A673 (cell line): ENCODE results near the gene MAP2K6. TPM values are rescaled to one million over a fixed set of nuclear protein-coding genes. Genes with fewer than 3 reads are reported as not detected.

Experiments used
- BruUV-seq: library from RNA; stranded (reverse); fragments of 400-500 nt; replicated peaks from 2 replicates; lab custom pipeline; 2021; lab: Mats Ljungman, UMichigan
- CTCF ChIA-PET: fragments of 300-600 bp; sonication (Branson Sonifier 250); formaldehyde crosslinking; loops from one replicate; lab custom pipeline; 2022; ENCODE audit warnings: antibody characterized with exemption; lab: Charles Lee
- POLR2A ChIA-PET: fragments of 300-600 bp; sonication (Branson Sonifier 250); formaldehyde crosslinking; loops from one replicate; lab custom pipeline; 2022; ENCODE audit warnings: antibody characterized with exemption; ENCODE audit not compliant: low non-redundant PET; lab: Charles Lee
- DNase-seq: peaks from one replicate; pipeline ENCODE4 v3.0.0-alpha.2; 2015; ENCODE audit warnings: low spot score
- H3K27ac ChIP-seq: fragments of 200-600 bp; sonication (generic); 2 replicates; pipeline ENCODE4 v1.5.1; 2016; ENCODE audit warnings: mixed run types, low read depth, mild to moderate bottlenecking, mixed read lengths, antibody characterized with exemption, low read length; ENCODE audit not compliant: poor library complexity, severe bottlenecking
- H3K27me3 ChIP-seq: fragments of 200-600 bp; sonication (generic); replicated peaks from 2 replicates; pipeline ENCODE4 v1.6.1; 2017; ENCODE audit warnings: mixed run types, low read depth, mild to moderate bottlenecking, mixed read lengths, antibody characterized with exemption, low read length; ENCODE audit not compliant: insufficient read depth, poor library complexity
- H3K36me3 ChIP-seq: fragments of 200-600 bp; sonication (generic); 2 replicates; pipeline ENCODE4 v1.6.1; 2016; ENCODE audit warnings: mixed run types, mild to moderate bottlenecking, mixed read lengths, antibody characterized with exemption, low read length; ENCODE audit not compliant: insufficient read depth, poor library complexity, severe bottlenecking
- H3K4me1 ChIP-seq: fragments of 200-600 bp; sonication (generic); 2 replicates; pipeline ENCODE4 v1.6.1; 2017; ENCODE audit warnings: mixed run types, mild to moderate bottlenecking, mixed read lengths, antibody characterized with exemption, low read length; ENCODE audit not compliant: insufficient read depth, poor library complexity, severe bottlenecking
- H3K4me3 ChIP-seq: fragments of 200-600 bp; sonication (generic); 2 replicates; pipeline ENCODE4 v1.5.1; 2016; ENCODE audit warnings: low read depth, mixed run types, mild to moderate bottlenecking, mixed read lengths, low read length; ENCODE audit not compliant: poor library complexity, severe bottlenecking
- H3K9me3 ChIP-seq: fragments of 200-600 bp; sonication (generic); 2 replicates; pipeline ENCODE4 v1.6.1; 2016; ENCODE audit warnings: mixed run types, low read depth, mild to moderate bottlenecking, mixed read lengths, antibody characterized with exemption, low read length; ENCODE audit not compliant: poor library complexity, severe bottlenecking
- EZH2 ChIP-seq: fragments of 200-600 bp; sonication (generic); IDR thresholded peaks from 2 replicates; pipeline ENCODE4 v1.6.1; 2017; ENCODE audit warnings: borderline replicate concordance, low read depth, mild to moderate bottlenecking, mixed read lengths, antibody characterized with exemption, low read length; ENCODE audit not compliant: poor library complexity, severe bottlenecking
- intact Hi-C: fragments of 100-400 bp; cut with micrococcal nuclease; formaldehyde crosslinking; loops from one replicate; pipeline ENCODE4 v1.10.0; 2022; ENCODE audit not compliant: unreplicated experiment
- total RNA-seq: library from RNA; stranded (reverse); gene quantifications from 2 replicates; pipeline ENCODE4 v1.2.3, GENCODE V29; 2021
- TF ChIP-seq, protein P1 (sequence below): fragments of 300-800, 200-600 bp; sonication (generic); conservative IDR thresholded peaks from 2 replicates; pipeline ENCODE4 v1.5.1; 2017; ENCODE audit warnings: low read depth, mild to moderate bottlenecking, antibody characterized with exemption, low read length, moderate library complexity, mixed read lengths

The MAP2K6 gene
- total RNA-seq, 1 experiment from 2014 or later, result 14.1 TPM

- no peak for TF ChIP-seq EZH2
- TF ChIP-seq, protein P1, sequence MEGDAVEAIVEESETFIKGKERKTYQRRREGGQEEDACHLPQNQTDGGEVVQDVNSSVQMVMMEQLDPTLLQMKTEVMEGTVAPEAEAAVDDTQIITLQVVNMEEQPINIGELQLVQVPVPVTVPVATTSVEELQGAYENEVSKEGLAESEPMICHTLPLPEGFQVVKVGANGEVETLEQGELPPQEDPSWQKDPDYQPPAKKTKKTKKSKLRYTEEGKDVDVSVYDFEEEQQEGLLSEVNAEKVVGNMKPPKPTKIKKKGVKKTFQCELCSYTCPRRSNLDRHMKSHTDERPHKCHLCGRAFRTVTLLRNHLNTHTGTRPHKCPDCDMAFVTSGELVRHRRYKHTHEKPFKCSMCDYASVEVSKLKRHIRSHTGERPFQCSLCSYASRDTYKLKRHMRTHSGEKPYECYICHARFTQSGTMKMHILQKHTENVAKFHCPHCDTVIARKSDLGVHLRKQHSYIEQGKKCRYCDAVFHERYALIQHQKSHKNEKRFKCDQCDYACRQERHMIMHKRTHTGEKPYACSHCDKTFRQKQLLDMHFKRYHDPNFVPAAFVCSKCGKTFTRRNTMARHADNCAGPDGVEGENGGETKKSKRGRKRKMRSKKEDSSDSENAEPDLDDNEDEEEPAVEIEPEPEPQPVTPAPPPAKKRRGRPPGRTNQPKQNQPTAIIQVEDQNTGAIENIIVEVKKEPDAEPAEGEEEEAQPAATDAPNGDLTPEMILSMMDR, result no peak
- no peaks in the 10 kb centered on the region for H3K9me3 ChIP-seq
- no peaks in the 10 kb centered on the region for H3K27me3 ChIP-seq
- POLR2A ChIA-PET, result no interaction called here
- CTCF ChIA-PET, result no interaction called here
- intact Hi-C loops, result no loop called here
- no peaks in the 10 kb centered on the region for H3K4me1 ChIP-seq
- no peak overlapping the region for H3K27ac ChIP-seq
- no TSS peak for BruUV-seq
- H3K36me3 ChIP-seq, result no peaks in the 10 kb centered on the region
- H3K4me3 ChIP-seq, result no peak overlapping the region
- no peak for DNase-seq
Observed at GRCh38 chr17:69561462-69561861, 147.0 kb downstream of the MAP2K6 start.

- Histone ChIP-seq H3K9me3 (no peaks in the 10 kb centered on the region), H3K4me3 (no peak overlapping the region), H3K27ac (no peak overlapping the region), H3K27me3 (no peaks in the 10 kb centered on the region), H3K4me1 (no peaks in the 10 kb centered on the region), H3K36me3 (no peaks in the 10 kb centered on the region)
- POLR2A ChIA-PET, result no interaction called here
- no TSS peak for BruUV-seq
- CTCF ChIA-PET, result no interaction called here
- intact Hi-C loops, result loop anchor here (5.0 kb wide), 2 partner anchors 987 to 1057 kb away; no protein-coding TSS in a partner anchor
- no peak for DNase-seq
- TF ChIP-seq, protein P1, result no peak
- TF ChIP-seq EZH2, result no peak
Observed at GRCh38 chr17:69565447-69565846, 150.9 kb downstream of the MAP2K6 start.

DNA sequence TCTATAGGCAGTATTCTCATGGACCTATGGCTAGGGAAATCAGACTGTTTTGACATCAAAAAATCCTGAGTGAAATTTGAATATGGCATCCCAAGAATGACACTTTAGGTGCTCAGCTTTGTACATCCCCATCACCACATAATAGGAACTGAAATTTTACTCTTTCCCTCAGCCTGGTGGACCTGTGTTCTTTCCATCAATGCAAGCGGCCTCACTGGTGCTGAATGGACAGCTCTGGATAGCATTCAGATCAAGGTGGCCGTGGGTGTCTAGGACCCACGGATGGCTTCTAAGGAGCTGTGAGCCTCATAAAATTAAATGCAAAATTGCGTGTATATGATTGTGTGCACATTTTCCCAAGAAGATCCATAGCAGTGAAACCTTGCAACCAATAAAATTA is 152.6 kb downstream of the MAP2K6 start:
- ChIA-PET CTCF (no interaction called here), POLR2A (no interaction called here)
- no peaks in the 10 kb centered on the region for H3K27me3 ChIP-seq
- TF ChIP-seq, protein P1, result no peak
- no peak for TF ChIP-seq EZH2
- H3K27ac ChIP-seq, result no peak overlapping the region
- no peak overlapping the region for H3K4me3 ChIP-seq
- no peak for DNase-seq
- H3K4me1 ChIP-seq, result no peaks in the 10 kb centered on the region
- no peaks in the 10 kb centered on the region for H3K36me3 ChIP-seq
- intact Hi-C loops, result loop anchor here (5.0 kb wide), 2 partner anchors 985 to 1055 kb away; no protein-coding TSS in a partner anchor
- BruUV-seq, result no TSS peak
- no peaks in the 10 kb centered on the region for H3K9me3 ChIP-seq
